ENCODE measurements around the gene SFXN5.

Gene SFXN5

GRCh38 chr2:73092146-73092783 is 20.8 kb upstream of the SFXN5 start:
- Histone ChIP-seq H3K4me3 (replicated peaks; ENCODE audit: low read depth, low read length) (no peak overlapping the region), H3K36me3 (ENCODE audit: control insufficient read depth, insufficient read depth, low read length) (no peaks in the 10 kb centered on the region), H3K27me3 (replicated peaks; ENCODE audit: control insufficient read depth, insufficient read depth, low read length) (no peaks in the 10 kb centered on the region; the same call in none of the 2 replicates)
- no peak for TF ChIP-seq CTCF (IDR thresholded peaks at IDR 0.05; ENCODE audit: insufficient read depth, low read length, poor library complexity, severe bottlenecking)
- no peak for DNase-seq (ENCODE audit: extremely low read depth, insufficient read length)

GRCh38 chr2:73091696-73092095 is 20.2 kb upstream of the SFXN5 start:
- no peak for DNase-seq (ENCODE audit: extremely low read depth, insufficient read length)
- H3K4me3 ChIP-seq (replicated peaks; ENCODE audit: low read depth, low read length) = no peak overlapping the region
- no peaks in the 10 kb centered on the region for H3K36me3 ChIP-seq (ENCODE audit: control insufficient read depth, insufficient read depth, low read length)
- no peak for TF ChIP-seq CTCF (IDR thresholded peaks at IDR 0.05; ENCODE audit: insufficient read depth, low read length, poor library complexity, severe bottlenecking)
- no peaks in the 10 kb centered on the region; the same call in none of the 2 replicates for H3K27me3 ChIP-seq (replicated peaks; ENCODE audit: control insufficient read depth, insufficient read depth, low read length)

- no peak for TF ChIP-seq CTCF (IDR thresholded peaks at IDR 0.05; ENCODE audit: insufficient read depth, low read length, poor library complexity, severe bottlenecking)
- no peaks in the 10 kb centered on the region for H3K36me3 ChIP-seq (ENCODE audit: control insufficient read depth, insufficient read depth, low read length)
- no peak overlapping the region for H3K4me3 ChIP-seq (replicated peaks; ENCODE audit: low read depth, low read length)
- no peaks in the 10 kb centered on the region; the same call in none of the 2 replicates for H3K27me3 ChIP-seq (replicated peaks; ENCODE audit: control insufficient read depth, insufficient read depth, low read length)
- DNase-seq (ENCODE audit: extremely low read depth, insufficient read length) = no peak
Measured at GRCh38 chr2:73091164-73091563, 19.7 kb upstream of the SFXN5 start.

GRCh38 chr2:73089270-73090030 is 17.9 kb upstream of the SFXN5 start:
- H3K27me3 ChIP-seq (replicated peaks; ENCODE audit: control insufficient read depth, insufficient read depth, low read length) = no peaks in the 10 kb centered on the region; the same call in 1 of the 2 replicates
- TF ChIP-seq CTCF (IDR thresholded peaks at IDR 0.05; ENCODE audit: insufficient read depth, low read length, poor library complexity, severe bottlenecking) = no peak
- no peak overlapping the region for H3K4me3 ChIP-seq (replicated peaks; ENCODE audit: low read depth, low read length)
- no peak for DNase-seq (ENCODE audit: extremely low read depth, insufficient read length)
- H3K36me3 ChIP-seq (ENCODE audit: control insufficient read depth, insufficient read depth, low read length) = no peaks in the 10 kb centered on the region

GRCh38 chr2:73088703-73089102 is 17.2 kb upstream of the SFXN5 start:
- no peaks in the 10 kb centered on the region for H3K36me3 ChIP-seq (ENCODE audit: control insufficient read depth, insufficient read depth, low read length)
- TF ChIP-seq CTCF (IDR thresholded peaks at IDR 0.05; ENCODE audit: insufficient read depth, low read length, poor library complexity, severe bottlenecking) = no peak
- H3K4me3 ChIP-seq (replicated peaks; ENCODE audit: low read depth, low read length) = no peak overlapping the region
- H3K27me3 ChIP-seq (replicated peaks; ENCODE audit: control insufficient read depth, insufficient read depth, low read length) = no peaks in the 10 kb centered on the region; the same call in 1 of the 2 replicates
- DNase-seq (ENCODE audit: extremely low read depth, insufficient read length) = no peak

Measured in GM06990 (cell line).